ENCODE measurements around the gene TRIP12. TPM values are rescaled to one million over a fixed set of nuclear protein-coding genes. Genes with fewer than 3 reads are reported as not detected.

Gene TRIP12
- total RNA-seq, 1 experiment from 2014 or later = 175 TPM

- TF ChIP-seq TCF7L2 (IDR thresholded peaks at IDR 0.05; ENCODE audit: borderline replicate concordance, extremely low read depth, insufficient read depth, insufficient read length) = no peak
- no peak for TF ChIP-seq ZFX (IDR thresholded peaks at IDR 0.05)
- TF ChIP-seq REST (IDR thresholded peaks at IDR 0.05; ENCODE audit: low read depth) = no peak
- no peak for TF ChIP-seq RAD21 (IDR thresholded peaks at IDR 0.05; ENCODE audit: low read depth)
- no peak for TF ChIP-seq SRF (IDR thresholded peaks at IDR 0.05; ENCODE audit: low read depth)
- TF ChIP-seq YY1 (IDR thresholded peaks at IDR 0.05; ENCODE audit: extremely low read depth, insufficient replicate concordance, low read depth, low read length) = no peak
- no peak for TF ChIP-seq ZBTB33 (IDR thresholded peaks at IDR 0.05; ENCODE audit: extremely low read depth, insufficient replicate concordance, low read length)
- no peak for TF ChIP-seq POLR2A (IDR thresholded peaks at IDR 0.05; ENCODE audit: borderline replicate concordance, extremely low read depth, insufficient read depth, insufficient read length)
- no peak for TF ChIP-seq FOSL1 (IDR thresholded peaks at IDR 0.05; ENCODE audit: low read depth)
- no peak for TF ChIP-seq CEBPB (IDR thresholded peaks at IDR 0.05; ENCODE audit: low read depth)
- TF ChIP-seq ATF3 (IDR thresholded peaks at IDR 0.05) = no peak
- no peak for TF ChIP-seq EZH2phosphoT487 (IDR thresholded peaks at IDR 0.05; ENCODE audit: borderline replicate concordance)
Observed at GRCh38 chr2:229889023-229889422, 32.8 kb downstream of the TRIP12 start.

More at GRCh38 chr2:229889023-229889422, 32.8 kb downstream of the TRIP12 start:
- POLR2A ChIA-PET = no interaction called here
- Histone ChIP-seq H2AFZ (ENCODE audit: low read depth, low read length, poor library complexity, severe bottlenecking) (no peak overlapping the region), H3K9me2 (ENCODE audit: insufficient read depth) (no peaks in the 10 kb centered on the region), H3K27me3 (ENCODE audit: insufficient read depth, low read length) (no peaks in the 10 kb centered on the region), H3K4me1 (ENCODE audit: control insufficient read depth in 1 of 2, insufficient read depth in 2 of 2, low read length in 2 of 2) (peaks cover 0 to 6% of the 10 kb centered on the region in 2 experiments; a peak in 1 of 4 replicates), H3K36me3 (ENCODE audit: control insufficient read depth in 1 of 2, insufficient read depth in 2 of 2, low read length in 2 of 2) (no peaks in the 10 kb centered on the region), H3K9ac (ENCODE audit: low read length) (no peak overlapping the region), H3K4me3 (replicated peaks in 1 of 2; ENCODE audit: low read depth in 1 of 2, low read length in 2 of 2) (no peak overlapping the region), H3K79me2 (ENCODE audit: insufficient read depth, low read length) (peaks cover 96% of the 10 kb centered on the region), H4K20me1 (ENCODE audit: insufficient read depth) (peaks cover 8% of the 10 kb centered on the region; the same call in 1 of the 2 replicates), H3K27ac (ENCODE audit: low read depth, low read length) (no peak overlapping the region), H3K4me2 (ENCODE audit: low read length) (no peak overlapping the region), H3K9me3 (ENCODE audit: control insufficient read depth in 1 of 2, insufficient read depth in 1 of 2, low read depth in 1 of 2, low read length in 2 of 2) (no peaks in the 10 kb centered on the region)
- no TSS peak for BruUV-seq (replicated peaks)
- DNase-seq (ENCODE audit: low read depth, low spot score) (no peak), ATAC-seq (no peak)
- intact Hi-C loops (cut with micrococcal nuclease) = no loop called here
- CTCF ChIA-PET = no interaction called here
- RAD21 ChIA-PET (ENCODE audit: low non-redundant PET in 1 of 2, low total read pairs in 2 of 2, uncharacterized antibody in 2 of 2, unreplicated experiment in 2 of 2) = no interaction called here
